HG02885 (cell line): ENCODE results near the gene TSEN54.
"Not testable (repeated sequence)": the region's sequence is repeated elsewhere in the genome, so short reads cannot be mapped to it uniquely, and the experiment has no call there.

Experiments
- ATAC-seq: cut with Tn5 transposase; IDR thresholded peaks from one replicate; pipeline ENCODE4 v1.9.1; 2021; ENCODE audit warnings: mild to moderate bottlenecking; ENCODE audit not compliant: unreplicated experiment, poor library complexity

The TSEN54 gene

DNA sequence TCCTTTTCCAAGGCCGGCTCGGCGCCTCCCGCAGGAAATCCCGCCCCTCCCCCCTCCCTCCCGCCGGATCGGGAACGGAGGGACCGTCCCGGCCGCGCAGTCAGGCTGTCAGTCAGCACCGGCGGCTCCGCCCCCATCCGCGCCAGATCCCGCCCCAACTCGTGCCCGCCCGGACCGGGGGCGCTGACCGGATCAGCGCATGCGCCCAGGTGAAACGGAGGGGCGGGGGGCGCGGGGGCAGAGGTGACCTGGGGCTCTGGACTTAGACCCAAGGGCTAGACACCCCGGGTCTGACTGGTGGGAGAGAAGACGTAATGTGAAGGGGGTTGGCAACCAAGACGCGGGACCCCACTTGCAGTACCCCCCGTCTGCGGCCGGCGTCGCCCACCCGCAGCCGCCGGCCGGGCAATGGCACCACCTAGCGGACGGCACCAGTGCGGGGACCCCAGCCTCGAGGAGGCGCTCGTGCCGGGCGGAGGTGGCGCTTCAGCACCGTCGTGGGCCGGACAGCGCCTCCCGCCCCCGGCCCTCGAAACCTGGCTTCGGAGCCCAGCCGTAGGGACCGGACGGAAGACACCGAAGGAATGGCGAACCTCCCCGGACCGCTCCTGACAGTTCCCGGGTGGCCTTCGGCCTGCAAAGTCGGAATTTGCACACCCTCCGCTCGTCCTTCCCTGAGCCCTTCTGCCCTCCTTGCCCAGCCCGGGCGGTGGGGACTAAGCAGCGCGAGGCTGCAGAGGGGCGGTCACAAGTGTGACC lies 653 bp upstream of the TSEN54 start, which contains the start of gene CASKIN2:
TSS of gene CASKIN2 (minus strand) at position 42 of the 759 bp plus-strand sequence. CDS start 1,733 bp downstream, outside the sequence.
- peak; percentile 39 for ATAC-seq

DNA sequence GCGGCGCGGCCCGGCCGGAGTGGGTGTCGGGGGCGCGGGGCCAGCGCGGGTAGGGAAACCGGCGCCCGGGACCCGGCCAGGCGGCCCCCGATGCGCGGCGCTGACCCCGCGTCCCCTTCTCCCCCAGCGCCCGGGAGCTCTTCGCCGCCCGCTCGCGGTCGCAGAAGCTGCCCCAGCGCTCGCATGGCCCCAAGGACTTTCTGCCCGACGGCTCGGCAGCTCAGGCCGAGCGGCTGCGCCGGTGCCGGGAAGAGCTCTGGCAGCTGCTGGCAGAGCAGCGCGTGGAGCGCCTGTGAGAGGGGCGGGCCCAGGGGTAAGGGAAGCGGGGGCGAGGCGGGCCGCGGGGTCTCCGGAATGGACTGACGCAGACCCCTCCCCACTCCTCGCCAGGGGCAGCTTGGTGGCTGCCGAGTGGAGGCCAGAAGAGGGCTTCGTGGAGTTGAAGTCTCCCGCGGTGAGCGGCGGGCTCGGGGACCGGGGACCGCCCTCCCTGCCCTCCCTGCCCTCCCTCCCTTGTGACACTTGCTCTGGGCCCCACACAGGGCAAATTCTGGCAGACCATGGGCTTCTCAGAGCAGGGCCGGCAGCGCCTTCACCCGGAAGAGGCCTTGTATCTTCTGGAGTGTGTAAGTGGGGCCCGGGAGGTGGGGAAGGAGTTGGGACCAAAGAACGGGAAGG lies 430 bp downstream of the TSEN54 start:
- ATAC-seq: peak; percentile 15

DNA sequence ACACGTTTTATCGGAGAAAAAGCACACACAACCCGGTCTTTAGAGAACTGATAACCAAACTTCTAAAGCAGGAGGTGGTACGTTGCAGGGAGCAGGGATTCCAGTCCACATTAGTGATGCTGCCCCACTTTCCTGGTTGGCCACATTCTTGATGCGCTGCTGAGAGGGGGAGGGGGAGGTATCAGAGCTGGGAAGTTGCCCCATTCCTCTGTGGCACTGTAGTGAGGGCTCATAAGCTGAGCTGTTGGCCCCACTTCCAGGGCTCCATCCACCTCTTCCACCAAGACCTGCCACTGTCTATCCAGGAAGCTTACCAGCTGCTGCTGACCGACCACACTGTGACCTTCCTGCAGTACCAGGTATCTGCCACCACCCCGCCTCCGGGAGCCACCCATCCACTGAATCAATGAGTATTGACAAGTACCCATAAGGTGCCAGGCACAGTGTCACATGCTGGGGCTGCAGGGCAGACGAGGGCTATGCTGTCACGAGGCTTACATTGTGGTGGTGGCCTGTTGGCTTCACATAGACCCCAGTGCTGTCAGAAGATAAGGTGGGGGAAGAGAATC lies 1.1 kb downstream of the TSEN54 start:
- ATAC-seq: no peak

DNA sequence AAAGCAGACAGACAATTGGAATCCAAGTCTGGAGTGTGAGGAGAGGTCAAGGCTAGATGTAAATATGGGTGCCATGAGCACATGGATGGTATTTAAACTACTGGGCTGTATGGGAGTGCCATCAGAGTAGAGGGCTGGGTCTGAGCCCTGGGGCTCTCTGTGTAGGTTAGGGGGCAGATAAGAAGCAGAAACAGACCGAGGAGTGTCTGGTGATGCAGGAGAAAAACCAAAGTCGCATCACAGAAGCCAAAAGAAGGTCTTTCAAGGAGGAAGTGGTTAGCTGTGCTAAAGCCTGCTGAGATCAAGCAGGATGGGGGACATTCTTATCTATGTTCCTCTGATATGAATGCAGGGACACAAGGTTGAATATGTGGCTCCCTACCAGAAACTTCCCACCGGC lies 1.9 kb downstream of the TSEN54 start:
- no peak for ATAC-seq

DNA sequence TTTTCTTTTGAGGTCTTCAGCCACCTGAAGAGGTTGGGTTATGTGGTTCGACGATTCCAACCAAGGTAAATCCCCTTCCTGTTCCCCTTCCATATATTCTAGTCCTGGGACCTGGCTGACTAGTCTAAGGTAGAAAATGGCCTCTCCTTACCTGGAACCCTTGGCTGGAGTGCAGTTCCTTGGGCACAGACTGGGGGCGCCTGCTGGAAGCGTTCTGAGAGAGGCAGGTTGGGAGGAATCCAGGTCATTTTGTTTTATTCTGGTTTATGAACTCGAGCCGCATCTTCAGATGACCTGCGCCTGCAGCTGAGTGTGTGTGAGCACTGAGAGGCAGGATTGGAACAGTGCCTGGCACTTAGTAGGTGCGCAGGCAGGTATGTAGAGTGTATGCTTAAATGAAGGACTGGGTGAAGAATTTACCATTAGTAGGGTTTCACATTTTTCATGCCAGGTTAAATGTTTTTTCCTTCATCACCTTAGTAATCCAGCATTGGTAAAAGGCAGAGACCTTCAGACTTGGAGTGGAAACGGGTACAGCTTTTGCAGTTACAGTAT lies 2.7 kb downstream of the TSEN54 start:
- ATAC-seq: no peak

DNA sequence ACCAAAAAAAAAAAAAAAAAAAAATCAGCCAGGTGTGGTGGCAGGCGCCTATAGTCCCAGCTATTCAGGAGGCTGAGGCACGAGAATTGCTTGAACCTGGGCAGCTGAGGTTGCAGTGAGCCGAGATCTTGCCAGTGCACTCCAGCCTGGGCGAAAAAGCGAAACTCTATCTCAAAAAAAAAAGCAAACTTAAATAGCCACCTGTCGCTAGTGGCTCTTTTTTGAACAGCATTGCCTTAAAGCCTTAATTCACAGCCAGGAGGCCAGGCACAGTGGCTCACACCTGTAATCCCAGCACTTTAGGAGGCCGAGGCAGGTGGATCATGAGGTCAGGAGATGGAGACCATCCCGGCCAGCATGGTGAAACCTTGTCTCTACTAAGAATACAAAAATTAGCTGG lies 4.1 kb downstream of the TSEN54 start:
- ATAC-seq: not testable (repeated sequence)

DNA sequence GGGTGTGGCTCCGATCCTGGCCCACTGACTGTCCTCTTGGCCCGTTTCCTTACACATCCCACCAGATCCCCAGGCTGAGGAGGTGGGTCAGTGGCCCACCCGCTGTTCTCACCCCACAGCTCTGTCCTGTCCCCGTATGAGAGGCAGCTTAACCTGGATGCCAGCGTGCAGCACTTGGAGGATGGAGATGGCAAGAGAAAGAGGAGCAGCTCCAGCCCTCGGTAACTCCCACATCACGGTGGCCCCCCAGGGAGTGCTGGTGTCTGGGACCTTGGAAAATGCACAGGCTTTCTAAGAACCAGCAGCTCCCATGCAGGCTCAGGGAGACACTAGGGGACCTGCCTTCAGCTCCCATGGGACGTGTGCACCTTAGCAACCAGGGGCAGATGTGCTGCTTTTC lies 5.0 kb downstream of the TSEN54 start:
- ATAC-seq: no peak

DNA sequence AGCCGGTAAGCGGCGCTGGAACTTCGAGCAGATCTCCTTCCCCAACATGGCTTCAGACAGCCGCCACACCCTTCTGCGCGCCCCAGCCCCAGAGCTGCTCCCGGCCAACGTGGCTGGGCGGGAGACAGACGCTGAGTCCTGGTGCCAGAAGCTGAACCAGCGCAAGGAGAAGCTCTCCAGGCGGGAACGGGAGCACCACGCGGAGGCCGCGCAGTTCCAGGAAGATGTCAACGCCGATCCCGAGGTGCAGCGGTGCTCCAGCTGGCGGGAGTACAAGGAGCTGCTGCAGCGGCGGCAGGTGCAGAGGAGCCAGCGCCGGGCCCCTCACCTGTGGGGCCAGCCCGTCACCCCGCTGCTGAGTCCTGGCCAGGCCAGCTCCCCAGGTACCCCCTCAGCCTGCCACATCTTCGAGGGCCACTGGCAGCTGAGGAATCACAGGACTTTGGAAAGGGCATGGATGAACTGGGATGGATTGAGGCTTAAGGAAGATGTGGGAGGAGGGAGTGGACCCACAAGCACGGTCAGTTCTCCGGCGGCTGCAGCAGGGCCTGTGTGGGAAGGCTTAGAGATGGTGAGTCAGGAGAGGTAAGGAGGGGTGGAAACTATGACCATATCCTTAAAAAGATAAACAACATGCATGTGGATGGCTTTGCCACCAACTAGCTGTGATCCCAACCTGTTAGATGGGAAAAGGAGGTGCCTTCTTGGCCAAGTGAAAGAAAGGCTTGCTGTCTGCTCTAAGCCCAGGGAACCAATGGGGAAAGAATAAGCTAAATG lies 5.8 kb downstream of the TSEN54 start:
- no peak for ATAC-seq

DNA sequence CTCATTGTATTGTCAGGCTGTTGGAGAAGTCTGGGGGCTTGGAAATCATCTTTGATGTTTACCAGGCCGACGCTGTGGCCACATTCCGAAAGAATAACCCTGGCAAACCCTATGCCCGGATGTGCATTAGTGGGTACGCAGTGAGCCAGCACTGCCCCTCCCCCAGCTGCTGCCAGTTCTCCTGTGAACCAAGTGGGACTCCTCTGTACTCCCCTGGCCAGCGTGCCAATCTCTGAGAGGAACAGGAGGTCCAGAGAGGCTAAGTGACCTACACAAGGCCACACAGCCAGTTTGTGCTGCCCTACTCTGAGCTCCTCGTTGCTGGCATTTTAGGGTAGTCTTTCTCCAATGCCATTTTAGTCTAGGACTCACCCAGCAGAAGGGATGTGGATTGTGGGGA lies 7.3 kb downstream of the TSEN54 start:
- no peak for ATAC-seq

DNA sequence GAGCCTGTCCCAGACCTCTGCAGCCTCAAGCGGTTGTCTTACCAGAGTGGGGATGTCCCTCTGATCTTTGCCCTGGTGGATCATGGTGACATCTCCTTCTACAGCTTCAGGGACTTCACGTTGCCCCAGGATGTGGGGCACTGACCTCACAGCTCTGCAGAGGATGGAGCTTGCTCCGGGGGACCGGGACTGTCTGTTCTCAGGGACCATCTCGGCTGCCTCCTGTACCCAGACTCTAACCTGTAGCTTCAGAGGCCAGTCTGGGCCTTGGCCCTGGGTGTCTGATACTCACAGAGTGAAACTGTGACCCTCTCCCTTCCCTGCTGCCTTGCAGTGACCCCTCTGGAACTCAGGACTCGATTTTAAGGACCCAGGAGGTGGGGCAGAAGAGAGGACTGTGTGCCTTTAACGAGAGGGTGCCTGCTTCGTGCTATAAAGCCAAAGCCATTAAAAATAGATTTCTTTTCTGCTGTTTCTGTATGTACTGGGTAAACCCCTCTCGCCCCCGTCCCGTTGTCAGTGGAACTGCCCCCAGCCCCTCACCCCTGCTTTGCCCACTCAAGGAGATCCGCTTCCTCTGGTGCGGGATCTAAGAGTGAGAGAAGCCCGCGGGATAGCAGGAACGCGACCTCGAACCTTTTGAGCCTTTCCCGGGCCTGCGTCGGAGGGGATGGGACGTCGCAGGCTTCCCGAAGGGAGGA lies 8.1 kb downstream of the TSEN54 start:
- no peak for ATAC-seq

DNA sequence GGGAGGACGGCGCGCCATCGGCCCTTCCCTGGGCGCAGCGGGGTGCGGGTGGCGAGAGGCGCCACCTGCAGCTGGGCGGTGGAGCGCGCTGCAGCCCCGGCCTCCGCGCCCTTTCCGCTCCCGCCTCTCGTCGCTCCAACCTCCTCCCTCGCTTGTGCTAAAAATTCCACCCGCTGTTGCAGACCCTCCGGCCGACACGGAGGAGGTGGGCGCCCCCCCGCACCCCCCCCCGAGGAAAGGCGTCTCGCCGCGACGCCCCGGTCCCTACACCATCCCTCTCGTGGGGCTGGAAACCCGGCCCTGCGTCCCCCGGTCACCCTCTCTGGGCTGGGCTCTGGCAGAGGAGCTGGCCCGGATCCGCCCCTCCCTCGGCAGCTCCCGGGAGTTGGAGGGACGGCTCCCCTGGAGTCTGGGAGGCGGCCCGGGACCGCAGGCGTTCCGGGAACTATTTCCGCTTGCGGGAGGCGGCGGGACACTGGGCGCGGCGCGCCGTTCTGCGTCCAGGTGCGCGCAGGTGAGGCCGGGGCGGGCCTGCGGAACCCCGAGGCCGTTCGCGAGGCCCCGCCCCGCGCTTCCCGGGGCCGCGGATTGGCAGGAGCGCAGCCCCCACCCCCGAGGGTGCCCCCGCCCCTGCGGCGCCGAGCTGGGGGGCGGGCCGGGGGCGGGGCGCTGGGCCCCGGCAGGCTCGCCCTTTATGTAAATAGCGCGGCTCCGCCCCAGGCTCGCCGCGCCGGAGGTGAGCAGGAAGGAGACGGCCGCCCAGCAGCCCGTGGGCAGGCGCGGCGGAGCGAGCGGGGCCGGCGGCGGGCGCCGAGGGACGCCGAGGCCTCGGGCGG lies 8.9 kb downstream of the TSEN54 start, which contains the start of gene LLGL2:
TSS of gene LLGL2 (plus strand) at position 728 of the 836 bp plus-strand sequence. CDS start 17,730 bp downstream, outside the sequence.
- ATAC-seq: peak; percentile 79

DNA sequence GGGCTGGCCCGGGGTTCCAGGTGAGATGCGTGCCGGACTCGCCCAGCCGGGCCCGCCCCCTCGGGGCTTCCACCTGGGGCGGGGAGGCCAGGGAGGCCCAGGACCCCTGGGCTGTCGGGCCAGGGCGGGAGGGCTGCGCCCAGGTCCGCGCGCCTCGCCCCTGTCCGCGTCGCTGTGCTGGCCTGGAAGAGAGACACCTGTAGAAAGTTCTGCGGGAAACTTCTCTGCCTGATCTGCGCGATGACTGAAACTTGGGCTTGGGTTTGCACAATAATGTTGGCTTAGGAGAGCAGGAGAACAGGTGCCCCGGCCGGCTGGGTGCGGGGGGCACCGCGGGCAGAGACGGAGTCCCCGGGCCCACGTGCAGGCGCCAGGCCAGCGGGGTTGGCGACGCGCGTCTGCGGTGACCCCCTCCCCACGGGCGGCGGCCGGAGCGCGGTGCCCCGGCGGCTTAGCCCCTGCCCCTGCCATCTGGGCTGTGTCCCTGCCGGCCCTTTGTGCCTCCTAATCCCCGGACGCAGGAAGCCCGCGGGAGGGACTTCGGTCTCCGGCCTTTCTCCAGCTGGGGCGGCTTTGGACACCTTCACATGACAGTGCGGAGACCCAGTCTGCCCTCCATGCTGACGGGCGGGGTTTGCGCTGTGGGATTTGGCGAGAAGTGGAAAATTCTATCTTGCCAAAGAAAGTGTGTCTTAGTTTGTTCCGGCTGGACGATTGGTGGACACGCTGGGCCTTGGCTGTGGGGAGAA lies 9.7 kb downstream of the TSEN54 start:
- ATAC-seq: peak; percentile 7

DNA sequence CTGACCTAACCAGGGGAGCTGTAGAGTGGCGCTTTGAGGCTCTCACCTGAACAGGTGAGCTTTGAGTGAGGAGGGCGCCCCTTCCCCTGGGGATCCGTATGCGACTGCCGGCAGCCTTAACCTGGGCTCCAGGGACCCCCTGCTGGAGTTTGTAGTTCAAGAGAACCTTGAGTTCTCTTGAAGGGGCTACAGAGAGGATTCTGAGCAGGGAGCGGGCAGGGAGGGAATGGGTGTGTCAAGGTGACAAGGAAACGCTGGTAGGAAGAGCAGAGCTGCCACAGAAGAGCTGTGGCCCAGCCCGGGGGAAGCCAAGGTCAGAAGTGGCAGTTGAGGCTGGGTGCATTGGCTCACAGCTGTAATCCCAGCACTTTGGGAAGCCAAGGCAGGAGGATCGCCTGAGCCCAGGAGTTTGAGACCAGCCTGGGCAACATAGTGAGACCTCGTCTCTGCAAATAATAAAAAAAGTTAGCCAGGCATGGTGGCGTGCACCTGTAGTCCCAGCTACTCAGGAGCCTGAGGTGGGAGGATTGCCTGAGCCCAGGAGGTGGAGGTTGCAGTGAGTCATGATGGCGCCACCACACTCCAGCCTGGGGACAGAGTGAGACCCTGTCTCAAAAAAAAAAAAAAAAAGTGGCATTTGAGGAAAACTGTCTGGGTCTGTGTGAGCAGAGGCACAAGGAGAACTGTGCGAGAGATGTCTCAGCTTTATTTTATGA lies 10.4 kb downstream of the TSEN54 start:
- no peak for ATAC-seq

DNA sequence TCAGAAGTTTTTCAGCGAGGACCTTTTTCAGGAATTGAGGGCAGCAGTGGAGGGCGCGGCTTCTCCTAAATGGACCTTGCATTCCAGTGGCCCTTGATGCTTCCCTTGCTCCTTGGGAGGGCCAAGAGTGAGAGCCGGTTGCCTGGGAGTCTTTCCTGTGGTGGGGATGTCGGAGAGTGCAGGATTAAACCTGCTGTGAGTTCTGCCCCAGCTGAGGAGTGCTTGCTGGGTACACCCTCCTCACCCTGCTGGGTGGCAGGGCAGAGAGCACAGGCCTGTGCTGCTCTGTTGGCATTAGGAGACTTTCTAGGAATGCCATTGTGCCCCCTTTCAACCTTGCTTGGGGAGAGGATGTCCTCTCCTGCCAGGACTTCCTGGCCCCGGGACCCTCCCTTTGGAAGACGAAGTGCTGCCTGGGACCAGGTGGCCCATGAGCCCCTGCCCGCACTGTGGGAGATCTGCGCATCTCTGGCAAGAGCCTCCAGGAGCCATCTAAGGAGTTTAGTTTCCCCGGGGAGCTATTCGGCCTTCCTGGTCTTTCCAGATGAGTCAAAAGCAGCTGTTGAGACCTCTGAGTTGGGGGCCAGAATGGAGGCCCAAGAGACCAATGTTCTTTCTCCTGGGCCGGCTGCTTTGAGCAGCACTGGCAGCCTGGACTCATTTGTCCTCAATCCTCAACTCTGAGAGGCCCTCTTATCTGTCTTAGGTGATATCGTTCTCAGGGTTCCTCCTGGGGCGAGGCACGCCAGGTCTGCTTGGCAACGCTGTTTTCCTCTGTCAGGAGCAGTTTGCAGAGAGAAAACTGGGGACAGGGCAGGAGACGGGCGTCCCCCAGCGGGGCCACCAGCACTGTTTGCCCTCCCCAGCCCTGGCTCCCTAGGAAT lies 14.8 kb downstream of the TSEN54 start:
- ATAC-seq: no peak

DNA sequence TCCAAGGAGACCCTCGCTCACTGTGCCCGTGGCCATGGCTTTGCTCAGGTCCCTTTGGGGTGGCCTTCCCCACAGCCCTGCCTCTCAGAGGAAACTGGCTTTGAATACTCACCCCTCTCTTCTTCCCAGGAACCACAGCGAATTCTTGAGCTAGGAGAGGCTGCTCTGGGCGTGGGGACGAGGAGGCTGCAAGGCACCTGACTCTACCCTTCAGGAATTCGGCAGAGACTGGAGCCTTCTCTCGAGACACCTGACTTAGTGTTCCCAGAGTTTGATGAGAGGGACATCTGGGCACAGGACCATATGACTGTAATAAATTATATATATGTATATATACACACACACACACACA lies 15.4 kb downstream of the TSEN54 start:
- no peak for ATAC-seq

DNA sequence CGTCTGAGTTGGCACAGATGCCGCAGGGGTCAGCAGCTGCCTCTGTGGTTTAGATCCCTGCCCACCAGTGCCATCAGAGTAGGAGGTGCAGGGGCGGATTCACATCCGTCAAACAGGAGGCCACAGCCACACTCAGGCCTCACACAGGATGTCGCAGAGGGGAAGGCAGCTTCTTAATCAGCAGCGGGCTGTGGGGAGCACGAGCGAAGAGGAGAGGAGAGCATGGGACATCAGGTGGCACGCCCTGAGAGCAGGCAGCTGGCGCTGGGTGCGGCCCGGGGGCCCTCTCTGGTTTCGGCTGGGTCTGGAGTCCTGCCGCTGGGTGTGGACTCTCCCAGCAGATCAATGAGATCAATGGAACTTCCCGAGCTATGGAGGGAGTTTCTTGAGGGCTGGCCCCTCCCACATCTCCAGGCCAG lies 18.8 kb downstream of the TSEN54 start:
- no peak for ATAC-seq

DNA sequence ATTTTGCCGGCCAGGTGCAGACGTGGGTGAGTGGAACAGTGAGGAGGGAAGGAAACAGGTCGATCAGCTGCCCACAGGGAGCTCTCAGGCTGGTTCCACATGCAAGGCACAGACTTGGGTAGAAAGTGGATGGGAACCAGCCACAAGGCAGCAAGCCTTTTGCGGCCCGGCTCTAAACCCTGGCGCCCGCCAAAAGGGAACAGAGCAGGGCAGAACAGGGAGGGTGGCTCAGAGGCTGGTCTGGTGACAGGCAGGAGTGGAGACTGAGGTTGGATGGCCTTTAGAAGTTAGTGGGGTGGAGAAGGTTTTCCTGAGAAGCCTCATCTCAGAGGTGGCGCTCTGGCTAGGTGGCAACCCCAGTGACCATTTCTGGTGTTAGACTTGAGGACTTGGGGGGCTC lies 19.5 kb downstream of the TSEN54 start:
- no peak for ATAC-seq
